Measurements from ENCODE around the gene R3HDM1. TPM values are rescaled to one million over a fixed set of nuclear protein-coding genes. Genes with fewer than 3 reads are reported as not detected.

The R3HDM1 gene
- total RNA-seq, 3 donors from 2014 or later: 41.5 to 54.3 (median 51.5) TPM

GRCh38 chr2:135741395-135742324 lies 210.4 kb downstream of the R3HDM1 start, which contains the start of gene UBXN4:
Gene UBXN4, plus strand, starts transcription at chr2:135741855. Its CDS starts 75 bp downstream, at chr2:135741930.
- H3K4me1 Mint-ChIP-seq (ENCODE audit: low read depth): peaks cover 37% of the 10 kb centered on the region
- H3K36me3 Mint-ChIP-seq (ENCODE audit: insufficient read depth): peaks cover 20% of the 10 kb centered on the region
- DNase-seq (peak; percentile 91), ATAC-seq (peak; percentile 92 to 93)
- H3K27me3 Mint-ChIP-seq (ENCODE audit: low read depth): no peaks in the 10 kb centered on the region
- peaks cover 4% of the 10 kb centered on the region for H3K9me3 Mint-ChIP-seq
- peak within 1 kb of the TSS; percentile 99 for H3K4me3 Mint-ChIP-seq

- Mint-ChIP-seq H3K4me1 (ENCODE audit: low read depth) (peaks cover 39% of the 10 kb centered on the region), H3K36me3 (ENCODE audit: insufficient read depth) (peaks cover 22% of the 10 kb centered on the region), H3K9me3 (peaks cover 4% of the 10 kb centered on the region), H3K4me3 (peak overlapping the region; percentile 99), H3K27me3 (ENCODE audit: low read depth) (no peaks in the 10 kb centered on the region)
- DNase-seq: peak; percentile 12
- ATAC-seq: peak; percentile 16 to 20
Observed at GRCh38 chr2:135742325-135742757, 211.1 kb downstream of the R3HDM1 start.

- no peak for ATAC-seq
- H3K9me3 Mint-ChIP-seq: peaks cover 4% of the 10 kb centered on the region
- no peaks in the 10 kb centered on the region for H3K27me3 Mint-ChIP-seq (ENCODE audit: low read depth)
- no peak for DNase-seq
- peaks cover 23% of the 10 kb centered on the region for H3K36me3 Mint-ChIP-seq (ENCODE audit: insufficient read depth)
- H3K4me3 Mint-ChIP-seq: peak overlapping the region; percentile 62
- H3K4me1 Mint-ChIP-seq (ENCODE audit: low read depth): peaks cover 39% of the 10 kb centered on the region
Observed at GRCh38 chr2:135743860-135744259, 212.6 kb downstream of the R3HDM1 start.

- Mint-ChIP-seq H3K27me3 (ENCODE audit: low read depth) (no peaks in the 10 kb centered on the region), H3K36me3 (ENCODE audit: insufficient read depth) (peaks cover 30% of the 10 kb centered on the region), H3K4me3 (peak overlapping the region; percentile 62), H3K4me1 (ENCODE audit: low read depth) (peaks cover 41% of the 10 kb centered on the region), H3K9me3 (peaks cover 4% of the 10 kb centered on the region)
- ATAC-seq (no peak), DNase-seq (no peak)
Observed at GRCh38 chr2:135744760-135745314, 213.6 kb downstream of the R3HDM1 start.

- H3K27me3 Mint-ChIP-seq (ENCODE audit: low read depth): no peaks in the 10 kb centered on the region
- DNase-seq (no peak), ATAC-seq (no peak)
- peaks cover 31% of the 10 kb centered on the region for H3K36me3 Mint-ChIP-seq (ENCODE audit: insufficient read depth)
- H3K4me3 Mint-ChIP-seq: no peak overlapping the region
- H3K9me3 Mint-ChIP-seq: peaks cover 4% of the 10 kb centered on the region
- peaks cover 41% of the 10 kb centered on the region for H3K4me1 Mint-ChIP-seq (ENCODE audit: low read depth)
Observed at GRCh38 chr2:135745545-135745944, 214.3 kb downstream of the R3HDM1 start.

- H3K36me3 Mint-ChIP-seq (ENCODE audit: insufficient read depth): peaks cover 37% of the 10 kb centered on the region
Observed at GRCh38 chr2:135755573-135755972, 224.3 kb downstream of the R3HDM1 start.

GRCh38 chr2:135756692-135757091 lies 225.4 kb downstream of the R3HDM1 start:
- Mint-ChIP-seq H3K36me3 (ENCODE audit: insufficient read depth) (peaks cover 37% of the 10 kb centered on the region), H3K4me3 (no peak overlapping the region), H3K9me3 (peaks cover 9% of the 10 kb centered on the region), H3K4me1 (ENCODE audit: low read depth) (peaks cover 3% of the 10 kb centered on the region), H3K27me3 (ENCODE audit: low read depth) (no peaks in the 10 kb centered on the region)
- DNase-seq: no peak
- ATAC-seq: no peak

More at GRCh38 chr2:135755573-135755972, 224.3 kb downstream of the R3HDM1 start:
- DNase-seq (no peak), ATAC-seq (no peak)
- Mint-ChIP-seq H3K4me3 (no peak overlapping the region), H3K4me1 (ENCODE audit: low read depth) (peaks cover 3% of the 10 kb centered on the region), H3K27me3 (ENCODE audit: low read depth) (no peaks in the 10 kb centered on the region), H3K9me3 (peaks cover 9% of the 10 kb centered on the region)

- H3K4me1 Mint-ChIP-seq (ENCODE audit: low read depth): peaks cover 8% of the 10 kb centered on the region
- H3K27me3 Mint-ChIP-seq (ENCODE audit: low read depth): no peaks in the 10 kb centered on the region
- H3K36me3 Mint-ChIP-seq (ENCODE audit: insufficient read depth): peaks cover 27% of the 10 kb centered on the region
- ATAC-seq (no peak), DNase-seq (no peak)
- H3K4me3 Mint-ChIP-seq: no peak overlapping the region
- no peaks in the 10 kb centered on the region for H3K9me3 Mint-ChIP-seq
Observed at GRCh38 chr2:135762022-135762421, 230.7 kb downstream of the R3HDM1 start.

- Mint-ChIP-seq H3K4me1 (ENCODE audit: low read depth) (peaks cover 11% of the 10 kb centered on the region), H3K36me3 (ENCODE audit: insufficient read depth) (peaks cover 27% of the 10 kb centered on the region), H3K4me3 (no peak overlapping the region), H3K27me3 (ENCODE audit: low read depth) (no peaks in the 10 kb centered on the region), H3K9me3 (no peaks in the 10 kb centered on the region)
- no peak for ATAC-seq
- DNase-seq: no peak
Observed at GRCh38 chr2:135762530-135762929, 231.2 kb downstream of the R3HDM1 start.

GRCh38 chr2:135768863-135769262 lies 237.6 kb downstream of the R3HDM1 start:
- DNase-seq (no peak), ATAC-seq (no peak)
- Mint-ChIP-seq H3K4me3 (no peak overlapping the region), H3K27me3 (ENCODE audit: low read depth) (no peaks in the 10 kb centered on the region), H3K9me3 (no peaks in the 10 kb centered on the region), H3K4me1 (ENCODE audit: low read depth) (peaks cover 10% of the 10 kb centered on the region), H3K36me3 (ENCODE audit: insufficient read depth) (peaks cover 35% of the 10 kb centered on the region)

GRCh38 chr2:135773319-135773718 lies 242.0 kb downstream of the R3HDM1 start:
- no peak overlapping the region for H3K4me3 Mint-ChIP-seq
- H3K9me3 Mint-ChIP-seq: no peaks in the 10 kb centered on the region
- H3K27me3 Mint-ChIP-seq (ENCODE audit: low read depth): no peaks in the 10 kb centered on the region
- H3K36me3 Mint-ChIP-seq (ENCODE audit: insufficient read depth): peaks cover 41% of the 10 kb centered on the region
- DNase-seq (no peak), ATAC-seq (no peak)
- peaks cover 2% of the 10 kb centered on the region for H3K4me1 Mint-ChIP-seq (ENCODE audit: low read depth)

GRCh38 chr2:135773917-135774316 lies 242.6 kb downstream of the R3HDM1 start:
- peaks cover 42% of the 10 kb centered on the region for H3K36me3 Mint-ChIP-seq (ENCODE audit: insufficient read depth)
- no peaks in the 10 kb centered on the region for H3K9me3 Mint-ChIP-seq
- H3K4me3 Mint-ChIP-seq: no peak overlapping the region
- peaks cover 2% of the 10 kb centered on the region for H3K4me1 Mint-ChIP-seq (ENCODE audit: low read depth)
- DNase-seq: no peak
- ATAC-seq: no peak
- H3K27me3 Mint-ChIP-seq (ENCODE audit: low read depth): no peaks in the 10 kb centered on the region

Data from activated T-cell treated with anti-CD3 and anti-CD28 coated beads, Interleukin-2, amount 50 U/mL, for 4 hours (primary cell).